Cerebellar cortex (tissue), 1 donor: Measurements from ENCODE around the gene CPD.
"Not testable (repeated sequence)": the region's sequence is repeated elsewhere in the genome, so short reads cannot be mapped to it uniquely, and the experiment has no call there.

ENCODE experiments used
- DNase-seq: peaks from one replicate; pipeline ENCODE4 v3.0.0-alpha.2; 2015; ENCODE audit warnings: low spot score

Gene CPD

GRCh38 chr17:30429155-30429554, 50.4 kb downstream of the CPD start:
- no peak for DNase-seq

GRCh38 chr17:30433514-30433913, 54.8 kb downstream of the CPD start:
- DNase-seq, result no peak

GRCh38 chr17:30436729-30437128, 58.0 kb downstream of the CPD start:
- DNase-seq, result no peak

GRCh38 chr17:30443721-30444120, 65.0 kb downstream of the CPD start:
- no peak for DNase-seq

GRCh38 chr17:30446640-30447039, 67.9 kb downstream of the CPD start:
- DNase-seq, result not testable (repeated sequence)

- DNase-seq, result peak; percentile 73
Measured at GRCh38 chr17:30449480-30449879, 70.8 kb downstream of the CPD start.

GRCh38 chr17:30450125-30451027, 71.6 kb downstream of the CPD start:
- no peak for DNase-seq

GRCh38 chr17:30454635-30455034, 75.9 kb downstream of the CPD start:
- DNase-seq, result no peak

GRCh38 chr17:30458371-30458770, 79.6 kb downstream of the CPD start:
- DNase-seq, result no peak

- DNase-seq, result not testable (repeated sequence)
Measured at GRCh38 chr17:30458797-30459413, 80.2 kb downstream of the CPD start.

GRCh38 chr17:30468465-30468864, 89.7 kb downstream of the CPD start:
- no peak for DNase-seq

- no peak for DNase-seq
Measured at GRCh38 chr17:30472238-30472890, 93.6 kb downstream of the CPD start.

- no peak for DNase-seq
Measured at GRCh38 chr17:30475206-30475605, 96.5 kb downstream of the CPD start.

- DNase-seq, result no peak
Measured at GRCh38 chr17:30476726-30477082, 98.0 kb downstream of the CPD start.

GRCh38 chr17:30477083-30477773, 98.5 kb downstream of the CPD start, which contains the start of gene GOSR1:
Gene GOSR1 (plus strand): TSS chr17:30477408. CDS start chr17:30477434, 26 bp downstream.
- DNase-seq, result peak; percentile 97

GRCh38 chr17:30477774-30478115, 99.0 kb downstream of the CPD start:
- peak; percentile 8 for DNase-seq

GRCh38 chr17:30482555-30482954, 103.8 kb downstream of the CPD start:
- no peak for DNase-seq

- no peak for DNase-seq
Measured at GRCh38 chr17:30483159-30483558, 104.4 kb downstream of the CPD start.

GRCh38 chr17:30493780-30494179, 115.1 kb downstream of the CPD start:
- DNase-seq, result no peak

- DNase-seq, result peak; percentile 34
Measured at GRCh38 chr17:30495586-30495985, 116.9 kb downstream of the CPD start.

GRCh38 chr17:30503558-30503957, 124.8 kb downstream of the CPD start:
- no peak for DNase-seq

GRCh38 chr17:30505868-30506417, 127.2 kb downstream of the CPD start:
- no peak for DNase-seq
